ENCODE measurements around the gene NIPAL4. TPM values are rescaled to one million over a fixed set of nuclear protein-coding genes. Genes with fewer than 3 reads are reported as not detected.

NIPAL4 gene
- total RNA-seq, 1 experiment from 2014 or later = not detected

- ChIA-PET CTCF (no interaction called here), POLR2A (ENCODE audit: low non-redundant PET) (no interaction called here)
- no peaks in the 10 kb centered on the region for H3K9me3 ChIP-seq (ENCODE audit: low read depth, low read length, poor library complexity, severe bottlenecking)
- H3K36me3 ChIP-seq (ENCODE audit: insufficient read depth, low read length, poor library complexity, severe bottlenecking) = no peaks in the 10 kb centered on the region
- intact Hi-C loops (cut with micrococcal nuclease; ENCODE audit: unreplicated experiment) = no loop called here
- TF ChIP-seq EZH2 (IDR thresholded peaks at IDR 0.05; ENCODE audit: borderline replicate concordance, low read depth, low read length, poor library complexity, severe bottlenecking) (no peak), CTCF (conservative IDR thresholded peaks at IDR 0.05; ENCODE audit: low read depth, low read length) (no peak)
- no peaks in the 10 kb centered on the region for H3K4me1 ChIP-seq (ENCODE audit: insufficient read depth, low read length, poor library complexity, severe bottlenecking)
- H3K4me3 ChIP-seq (ENCODE audit: low read depth, low read length, poor library complexity, severe bottlenecking) = no peak overlapping the region
- DNase-seq (ENCODE audit: low spot score) = no peak
- no TSS peak for BruUV-seq (replicated peaks)
- no peaks in the 10 kb centered on the region for H3K27me3 ChIP-seq (replicated peaks; ENCODE audit: insufficient read depth, low read depth, low read length, poor library complexity)
- no peak overlapping the region for H3K27ac ChIP-seq (ENCODE audit: low read depth, low read length, poor library complexity, severe bottlenecking)
Measured at GRCh38 chr5:157447201-157447637, 12.8 kb upstream of the NIPAL4 start.

DNA sequence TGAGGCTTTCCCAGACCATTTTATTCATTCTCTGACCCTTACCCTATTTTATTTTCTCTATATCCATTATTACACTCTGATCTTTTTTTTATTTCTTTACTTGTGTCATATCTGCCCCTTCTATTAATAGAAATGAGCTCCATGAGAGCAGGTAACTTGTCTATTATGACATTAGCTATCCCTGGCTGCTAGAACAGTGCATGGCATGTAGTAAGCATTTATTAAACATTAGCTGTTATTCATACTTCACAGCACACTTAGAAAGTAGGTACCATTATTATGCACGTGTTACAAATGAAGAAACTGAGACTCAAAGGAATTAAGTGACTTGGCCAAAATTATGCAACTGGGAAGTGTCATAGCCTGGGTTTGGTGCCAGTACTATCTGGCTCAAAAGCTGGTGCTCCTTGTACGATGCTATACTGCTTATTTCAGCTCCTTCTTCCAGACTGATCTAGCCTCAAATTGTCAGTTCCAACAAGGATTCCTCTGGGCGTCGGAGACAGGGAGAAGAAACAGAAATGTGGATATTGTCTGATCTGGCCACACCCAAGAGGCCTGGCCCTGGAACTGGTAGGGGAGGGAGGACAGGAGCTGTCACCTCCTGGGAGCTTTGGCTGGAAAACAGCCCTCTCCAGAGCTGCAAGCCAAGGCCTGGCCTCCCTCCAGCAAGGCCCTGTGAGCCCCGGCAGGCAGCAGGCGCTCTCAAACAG, 10.8 kb upstream of the NIPAL4 start:
- Histone ChIP-seq H3K4me3 (ENCODE audit: low read depth, low read length, poor library complexity, severe bottlenecking) (no peak overlapping the region), H3K4me1 (ENCODE audit: insufficient read depth, low read length, poor library complexity, severe bottlenecking) (no peaks in the 10 kb centered on the region), H3K36me3 (ENCODE audit: insufficient read depth, low read length, poor library complexity, severe bottlenecking) (no peaks in the 10 kb centered on the region), H3K27ac (ENCODE audit: low read depth, low read length, poor library complexity, severe bottlenecking) (no peak overlapping the region), H3K27me3 (replicated peaks; ENCODE audit: insufficient read depth, low read depth, low read length, poor library complexity) (no peaks in the 10 kb centered on the region), H3K9me3 (ENCODE audit: low read depth, low read length, poor library complexity, severe bottlenecking) (no peaks in the 10 kb centered on the region)
- no TSS peak for BruUV-seq (replicated peaks)
- CTCF ChIA-PET = interaction anchor here (1.6 kb wide), 1 partner anchor 107 kb away, joined by 4 read pairs; no protein-coding TSS in a partner anchor
- POLR2A ChIA-PET (ENCODE audit: low non-redundant PET) = no interaction called here
- no peak for DNase-seq (ENCODE audit: low spot score)
- TF ChIP-seq EZH2 (IDR thresholded peaks at IDR 0.05; ENCODE audit: borderline replicate concordance, low read depth, low read length, poor library complexity, severe bottlenecking) (no peak), CTCF (conservative IDR thresholded peaks at IDR 0.05; ENCODE audit: low read depth, low read length) (no peak)
- intact Hi-C loops (cut with micrococcal nuclease; ENCODE audit: unreplicated experiment) = no loop called here

DNA sequence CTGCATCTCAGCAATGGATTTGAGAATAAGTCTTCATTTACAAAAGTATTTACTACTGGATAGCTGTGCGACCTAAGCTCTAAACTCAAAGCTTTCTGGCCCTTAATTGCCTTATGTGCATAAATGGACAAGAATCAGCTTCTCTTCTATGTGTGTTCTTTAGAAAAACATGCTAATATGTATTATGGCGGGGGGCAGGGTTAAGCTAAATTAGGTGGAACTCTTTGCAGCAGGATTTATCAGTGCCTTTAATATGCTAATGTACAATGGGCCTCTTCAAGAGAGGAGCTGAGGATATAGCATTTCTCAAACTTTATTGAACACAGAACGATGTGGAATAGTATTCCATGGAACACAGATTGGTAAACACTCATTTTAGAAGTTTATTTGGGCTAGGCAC, 10.0 kb upstream of the NIPAL4 start:
- H3K4me1 ChIP-seq (ENCODE audit: insufficient read depth, low read length, poor library complexity, severe bottlenecking) = no peaks in the 10 kb centered on the region
- intact Hi-C loops (cut with micrococcal nuclease; ENCODE audit: unreplicated experiment) = no loop called here
- no peak overlapping the region for H3K4me3 ChIP-seq (ENCODE audit: low read depth, low read length, poor library complexity, severe bottlenecking)
- no peak for DNase-seq (ENCODE audit: low spot score)
- POLR2A ChIA-PET (ENCODE audit: low non-redundant PET) = no interaction called here
- H3K27ac ChIP-seq (ENCODE audit: low read depth, low read length, poor library complexity, severe bottlenecking) = no peak overlapping the region
- CTCF ChIA-PET = interaction anchor here (1.6 kb wide), 1 partner anchor 107 kb away, joined by 4 read pairs; no protein-coding TSS in a partner anchor
- no TSS peak for BruUV-seq (replicated peaks)
- no peak for TF ChIP-seq CTCF (conservative IDR thresholded peaks at IDR 0.05; ENCODE audit: low read depth, low read length)
- no peak for TF ChIP-seq EZH2 (IDR thresholded peaks at IDR 0.05; ENCODE audit: borderline replicate concordance, low read depth, low read length, poor library complexity, severe bottlenecking)
- no peaks in the 10 kb centered on the region for H3K9me3 ChIP-seq (ENCODE audit: low read depth, low read length, poor library complexity, severe bottlenecking)
- H3K36me3 ChIP-seq (ENCODE audit: insufficient read depth, low read length, poor library complexity, severe bottlenecking) = no peaks in the 10 kb centered on the region
- H3K27me3 ChIP-seq (replicated peaks; ENCODE audit: insufficient read depth, low read depth, low read length, poor library complexity) = no peaks in the 10 kb centered on the region

Measured in A673 (cell line).